DOHH2 (cell line): ENCODE data around the gene RGL3.
"Not testable (repeated sequence)": the region's sequence is repeated elsewhere in the genome, so short reads cannot be mapped to it uniquely, and the experiment has no call there.

Source experiments
- H3F3A ChIP-seq: fragments of 200-600 bp; sonication (generic), shearing (Covaris generic); 2 replicates; pipeline ENCODE4 v1.6.0; 2016; ENCODE audit warnings: antibody characterized with exemption, mild to moderate bottlenecking; ENCODE audit not compliant: control insufficient read depth, insufficient read depth
- H3K27ac ChIP-seq: fragments of 200-600 bp; sonication (generic); 2 replicates; pipeline ENCODE4 v1.5.1; 2014; ENCODE audit warnings: low read depth, mild to moderate bottlenecking, low read length, moderate library complexity
- H3K27me3 ChIP-seq: fragments of 200-600 bp; sonication (generic); 2 replicates; pipeline ENCODE4 v1.6.1; 2014; ENCODE audit warnings: mild to moderate bottlenecking, low read length, mixed read lengths; ENCODE audit not compliant: control insufficient read depth
- H3K36me3 ChIP-seq: fragments of 200-600 bp; sonication (generic); 2 replicates; pipeline ENCODE4 v1.6.1; 2014; ENCODE audit warnings: mild to moderate bottlenecking, low read length, moderate library complexity, mixed read lengths; ENCODE audit not compliant: control insufficient read depth
- H3K4me1 ChIP-seq: fragments of 200-600 bp; sonication (generic); 2 replicates; pipeline ENCODE4 v1.6.1; 2014; ENCODE audit warnings: mild to moderate bottlenecking, low read length, mixed read lengths; ENCODE audit not compliant: control insufficient read depth
- H3K4me2 ChIP-seq: fragments of 200-600 bp; sonication (generic); 2 replicates; pipeline ENCODE4 v1.6.0; 2014; ENCODE audit warnings: mild to moderate bottlenecking, low read length, moderate library complexity
- H3K4me3 ChIP-seq: fragments of 200-600 bp; sonication (generic); 2 replicates; pipeline ENCODE4 v1.5.1; 2014; ENCODE audit warnings: mild to moderate bottlenecking, low read length, mixed read lengths
- H3K79me2 ChIP-seq: fragments of 200-600 bp; sonication (generic); 2 replicates; pipeline ENCODE4 v1.6.1; 2014; ENCODE audit warnings: mild to moderate bottlenecking, low read length, mixed read lengths; ENCODE audit not compliant: control insufficient read depth
- H3K9me2 ChIP-seq: fragments of 200-600 bp; sonication (generic); replicated peaks from 2 replicates; pipeline ENCODE4 v1.6.1; 2014; ENCODE audit warnings: mild to moderate bottlenecking, low read length, mixed read lengths; ENCODE audit not compliant: control insufficient read depth
- H3K9me3 ChIP-seq: fragments of 200-600 bp; sonication (generic); 2 replicates; pipeline ENCODE4 v1.6.1; 2014; ENCODE audit warnings: antibody characterized with exemption, low read length, mixed read lengths; ENCODE audit not compliant: control insufficient read depth, insufficient read depth
- H4K20me1 ChIP-seq: fragments of 200-600 bp; sonication (generic); 2 replicates; pipeline ENCODE4 v1.6.0; 2014; ENCODE audit warnings: low read depth, mild to moderate bottlenecking, antibody characterized with exemption, low read length, moderate library complexity; ENCODE audit not compliant: control insufficient read depth, insufficient read depth
- CTCF ChIP-seq: fragments of 200-600 bp; sonication (generic); IDR thresholded peaks from one replicate; pipeline ENCODE4 v1.5.1; 2014; ENCODE audit warnings: antibody characterized with exemption, mild to moderate bottlenecking, low read depth, low read length; ENCODE audit not compliant: poor library complexity, severe bottlenecking
- EZH2phosphoT487 ChIP-seq: fragments of 200-600 bp; sonication (generic); IDR thresholded peaks from 2 replicates; pipeline ENCODE4 v1.6.1; 2017; ENCODE audit warnings: borderline replicate concordance, mild to moderate bottlenecking, antibody characterized with exemption, low read length, moderate library complexity, mixed read lengths

RGL3 gene

DNA sequence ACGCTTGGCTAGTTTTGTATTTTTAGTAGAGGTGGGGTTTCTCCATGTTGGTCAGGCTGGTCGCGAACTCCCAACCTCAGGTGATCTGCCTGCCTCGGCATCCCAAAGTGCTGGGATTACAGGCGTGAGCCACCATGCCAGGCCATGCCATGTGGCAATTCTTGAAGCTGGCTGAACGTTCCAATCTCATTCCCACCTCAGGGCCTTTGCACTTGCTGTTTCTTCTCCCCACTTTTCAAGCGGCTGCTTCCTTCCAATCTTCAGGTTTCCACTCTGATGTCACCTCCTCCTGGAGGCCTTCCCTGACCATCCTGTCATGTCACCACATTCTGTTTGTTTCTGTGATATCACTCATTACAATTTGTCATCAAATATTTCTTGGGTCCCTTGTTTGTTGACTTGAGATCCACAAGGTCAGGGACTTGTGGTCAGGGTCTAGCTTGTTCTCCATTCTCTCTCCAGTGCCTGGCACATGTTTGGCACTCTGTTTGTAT, 39.2 kb downstream of the RGL3 start:
- H3K36me3 ChIP-seq = peaks cover 33% of the 10 kb centered on the region
- peak overlapping the region; percentile 89 for H3K27ac ChIP-seq
- peaks cover 6% of the 10 kb centered on the region; the same call in 1 of the 2 replicates for H3K27me3 ChIP-seq
- H3K4me2 ChIP-seq = peak overlapping the region; percentile 95
- TF ChIP-seq EZH2phosphoT487 = no peak
- no peak for TF ChIP-seq CTCF
- no peaks in the 10 kb centered on the region for H4K20me1 ChIP-seq
- H3K9me3 ChIP-seq = no peaks in the 10 kb centered on the region
- peaks cover 19% of the 10 kb centered on the region for H3F3A ChIP-seq
- peaks cover 72% of the 10 kb centered on the region for H3K4me1 ChIP-seq
- peak overlapping the region; percentile 96 for H3K4me3 ChIP-seq
- H3K9me2 ChIP-seq = no peaks in the 10 kb centered on the region
- peaks cover 52% of the 10 kb centered on the region for H3K79me2 ChIP-seq

DNA sequence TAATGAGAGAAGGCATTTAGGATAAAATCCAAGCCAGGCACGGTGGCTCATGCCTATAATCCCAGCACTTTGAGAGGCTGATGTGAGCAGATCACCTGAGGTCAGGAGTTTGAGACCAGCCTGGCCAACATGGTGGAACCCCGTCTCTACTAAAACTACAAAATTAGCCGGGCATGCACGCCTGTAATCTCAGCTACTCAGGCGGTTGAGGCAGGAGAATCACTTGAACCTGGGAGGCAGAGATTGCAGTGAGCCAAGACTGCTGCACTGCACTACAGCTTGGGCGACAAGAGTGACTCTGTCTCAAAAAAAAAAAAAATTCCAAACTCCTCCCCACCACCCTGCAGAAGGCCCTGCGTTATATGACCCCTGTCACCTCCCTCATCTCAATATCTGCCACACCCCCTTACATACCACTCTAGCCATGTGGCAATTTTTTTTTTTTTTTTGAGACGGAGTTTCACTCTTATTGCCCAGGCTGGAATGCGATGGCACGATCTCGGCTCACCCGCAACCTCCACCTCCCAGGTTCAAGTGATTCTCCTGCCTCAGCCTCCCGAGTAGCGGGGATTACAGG, 39.8 kb downstream of the RGL3 start:
- H3K36me3 ChIP-seq = peaks cover 33% of the 10 kb centered on the region
- H3K9me3 ChIP-seq, H4K20me1 ChIP-seq, H3K9me2 ChIP-seq, H3K27ac ChIP-seq, H3K27me3 ChIP-seq, H3K4me3 ChIP-seq: not testable (repeated sequence)
- peaks cover 71% of the 10 kb centered on the region for H3K4me1 ChIP-seq
- peaks cover 19% of the 10 kb centered on the region for H3F3A ChIP-seq
- H3K4me2 ChIP-seq = peak overlapping the region; percentile 95; the same call in 1 of the 2 replicates
- peaks cover 52% of the 10 kb centered on the region for H3K79me2 ChIP-seq

- Histone ChIP-seq H3K4me3 (no peak overlapping the region), H3K27ac (no peak overlapping the region), H3K9me3 (no peaks in the 10 kb centered on the region), H4K20me1 (no peaks in the 10 kb centered on the region), H3K4me1 (peaks cover 71% of the 10 kb centered on the region), H3K79me2 (peaks cover 57% of the 10 kb centered on the region), H3K36me3 (peaks cover 33% of the 10 kb centered on the region), H3K27me3 (peaks cover 1% of the 10 kb centered on the region; the same call in 1 of the 2 replicates), H3K4me2 (peak overlapping the region; percentile 99), H3K9me2 (no peaks in the 10 kb centered on the region), H3F3A (peaks cover 19% of the 10 kb centered on the region)
- TF ChIP-seq EZH2phosphoT487 (no peak), CTCF (peak; percentile 77)
These were observed 40.6 kb downstream of the RGL3 start for GRCh38 chr19:11378319-11379189.

- peak overlapping the region; percentile 99 for H3K4me2 ChIP-seq
- peaks cover 57% of the 10 kb centered on the region for H3K79me2 ChIP-seq
- H3K27ac ChIP-seq = peak overlapping the region; percentile 64; the same call in 1 of the 2 replicates
- no peaks in the 10 kb centered on the region for H3K9me3 ChIP-seq
- H3K9me2 ChIP-seq = no peaks in the 10 kb centered on the region
- H3K27me3 ChIP-seq = no peaks in the 10 kb centered on the region
- H3K4me1 ChIP-seq = peaks cover 64% of the 10 kb centered on the region
- H3K4me3 ChIP-seq = no peak overlapping the region
- peaks cover 33% of the 10 kb centered on the region for H3K36me3 ChIP-seq
- no peak for TF ChIP-seq CTCF
- no peak for TF ChIP-seq EZH2phosphoT487
- peaks cover 19% of the 10 kb centered on the region for H3F3A ChIP-seq
- no peaks in the 10 kb centered on the region for H4K20me1 ChIP-seq
These were observed 41.4 kb downstream of the RGL3 start for GRCh38 chr19:11377756-11378155.
